Keratinocyte (primary cell): ENCODE data around the gene PHRF1. TPM values are rescaled to one million over a fixed set of nuclear protein-coding genes. Genes with fewer than 3 reads are reported as not detected.

Experiments used
- DNase-seq: peaks from one replicate; pipeline ENCODE4 v3.0.0-alpha.2; 2011; ENCODE audit warnings: low read depth, missing footprints, low spot score
- FAIRE-seq: peaks from 2 replicates; lab custom pipeline; 2011; peaks lifted over from hg19 to GRCh38; lab: Jason Lieb, UNC
- H2AFZ ChIP-seq: 2 replicates; pipeline ENCODE4 v1.6.0; 2012; ENCODE audit warnings: low read length, control low read depth, inconsistent platforms; ENCODE audit not compliant: control insufficient read depth
- H3K27ac ChIP-seq: 2 replicates; pipeline ENCODE4 v1.5.1; 2011; ENCODE audit warnings: low read length; ENCODE audit not compliant: control insufficient read depth, insufficient read depth
- H3K27me3 ChIP-seq: 3 replicates; pipeline ENCODE4 v1.6.0; 2011; ENCODE audit warnings: low read length; ENCODE audit not compliant: control insufficient read depth, insufficient read depth; ENCODE audit errors: extremely low read depth
- H3K36me3 ChIP-seq, 2 experiments: 2 replicates in 1 of 2; 3 replicates in 1 of 2; pipeline ENCODE4 v1.5.1; 2011; ENCODE audit warnings: low read length in 2 of 2, mild to moderate bottlenecking in 1 of 2; ENCODE audit not compliant: control insufficient read depth in 2 of 2, insufficient read depth in 2 of 2; ENCODE audit errors: extremely low read depth in 1 of 2
- H3K4me1 ChIP-seq: 3 replicates; pipeline ENCODE4 v1.5.1; 2011; ENCODE audit warnings: low read length; ENCODE audit not compliant: control insufficient read depth, insufficient read depth; ENCODE audit errors: extremely low read depth
- H3K4me2 ChIP-seq: 3 replicates; pipeline ENCODE4 v1.6.0; 2011; ENCODE audit warnings: low read depth, low read length; ENCODE audit not compliant: control insufficient read depth, insufficient read depth; ENCODE audit errors: extremely low read depth
- H3K4me3 ChIP-seq, 3 experiments: fragments of 200-600 bp in 1 of 3; sonication (generic) in 1 of 3; 2 replicates in 2 of 3; 3 replicates in 1 of 3; pipeline ENCODE4 v1.5.1; 2011 to 2016; ENCODE audit warnings: low read length in 3 of 3, mild to moderate bottlenecking in 3 of 3, control low read depth in 2 of 3, inconsistent platforms in 1 of 3, low read depth in 1 of 3, mixed read lengths in 1 of 3, mixed run types in 1 of 3, moderate library complexity in 1 of 3; ENCODE audit not compliant: control insufficient read depth in 2 of 3, insufficient read depth in 2 of 3; ENCODE audit errors: extremely low read depth in 1 of 3
- H3K79me2 ChIP-seq: 2 replicates; pipeline ENCODE4 v1.6.0; 2012; ENCODE audit warnings: low read length; ENCODE audit not compliant: control insufficient read depth, insufficient read depth
- H3K9ac ChIP-seq: 3 replicates; pipeline ENCODE4 v1.6.0; 2011; ENCODE audit warnings: low read length; ENCODE audit not compliant: control insufficient read depth, insufficient read depth; ENCODE audit errors: extremely low read depth
- H3K9me1 ChIP-seq: 3 replicates; pipeline ENCODE4 v1.6.0; 2011; ENCODE audit warnings: low read length; ENCODE audit not compliant: control insufficient read depth, insufficient read depth; ENCODE audit errors: extremely low read depth
- H3K9me3 ChIP-seq: 2 replicates; pipeline ENCODE4 v1.5.1; 2012; ENCODE audit warnings: low read depth, low read length; ENCODE audit not compliant: control insufficient read depth
- H4K20me1 ChIP-seq: 3 replicates; pipeline ENCODE4 v1.6.0; 2011; ENCODE audit warnings: low read length; ENCODE audit not compliant: control insufficient read depth, insufficient read depth; ENCODE audit errors: extremely low read depth
- EZH2 ChIP-seq: IDR thresholded peaks from one replicate; pipeline ENCODE4 v1.6.1; 2012; ENCODE audit warnings: inconsistent platforms, mild to moderate bottlenecking, low read length, moderate library complexity
- dilution Hi-C: fragments of 300-500 bp; cut with MboI; formaldehyde crosslinking; loops from one replicate; pipeline ENCODE4 v1.7.0; 2020; ENCODE audit warnings: low sequenced_read_pairs; ENCODE audit not compliant: extremely low pct_ligation_motif_present
- polyA plus RNA-seq, 5 experiments: library from polyadenylated mRNA; depleted of rRNA in 3 of 5; stranded (reverse) in 3 of 5; stranded (forward) in 1 of 5; unstranded in 1 of 5; fragments of >200 nt; gene quantifications; 1 replicate in 1 of 5; 2 replicates in 3 of 5; 3 replicates in 1 of 5; pipeline versions ENCODE4 v1.2.1 to v1.2.3, GENCODE V29; 2011 to 2012; ENCODE audit warnings: missing spikeins in 2 of 5, low read depth in 1 of 5, low replicate concordance in 1 of 5
- TF ChIP-seq, protein P1 (sequence below), 3 experiments: IDR thresholded peaks in 1 of 3; conservative IDR thresholded peaks in 1 of 3; optimal IDR thresholded peaks in 1 of 3; 2 replicates in 2 of 3; 3 replicates in 1 of 3; pipeline versions ENCODE3 to v1.5.1; 2011; ENCODE audit warnings: low read length in 3 of 3, mild to moderate bottlenecking in 3 of 3, moderate library complexity in 2 of 3, control low read depth in 1 of 3, inconsistent platforms in 1 of 3; ENCODE audit not compliant: insufficient read depth in 2 of 3; ENCODE audit errors: extremely low read depth in 1 of 3

Gene PHRF1
- polyA plus RNA-seq, 1 donor (not counting 4 experiments of a cell fraction or from before 2014, with no cell fraction given): 10.7 TPM

DNA sequence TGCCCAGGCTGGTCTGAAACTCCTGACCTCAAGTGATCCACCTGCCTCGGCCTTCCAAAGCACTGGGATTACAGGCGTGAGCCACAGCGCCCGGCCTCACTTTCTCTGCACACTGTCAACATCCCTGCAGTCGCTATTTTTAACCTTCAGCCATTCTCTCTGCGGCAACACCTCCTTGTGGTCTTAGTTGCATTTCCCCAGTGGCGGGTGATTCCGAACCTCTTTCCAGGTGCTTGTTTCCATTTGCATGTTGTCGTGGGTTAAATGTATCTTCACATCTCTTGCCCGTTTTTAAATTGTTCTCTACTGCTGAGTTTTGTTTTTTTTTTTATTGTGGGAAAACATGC, 52.9 kb downstream of the PHRF1 start:
- no peaks in the 10 kb centered on the region for H3K9me3 ChIP-seq
- no peak overlapping the region for H3K9ac ChIP-seq
- TF ChIP-seq, protein P1, sequence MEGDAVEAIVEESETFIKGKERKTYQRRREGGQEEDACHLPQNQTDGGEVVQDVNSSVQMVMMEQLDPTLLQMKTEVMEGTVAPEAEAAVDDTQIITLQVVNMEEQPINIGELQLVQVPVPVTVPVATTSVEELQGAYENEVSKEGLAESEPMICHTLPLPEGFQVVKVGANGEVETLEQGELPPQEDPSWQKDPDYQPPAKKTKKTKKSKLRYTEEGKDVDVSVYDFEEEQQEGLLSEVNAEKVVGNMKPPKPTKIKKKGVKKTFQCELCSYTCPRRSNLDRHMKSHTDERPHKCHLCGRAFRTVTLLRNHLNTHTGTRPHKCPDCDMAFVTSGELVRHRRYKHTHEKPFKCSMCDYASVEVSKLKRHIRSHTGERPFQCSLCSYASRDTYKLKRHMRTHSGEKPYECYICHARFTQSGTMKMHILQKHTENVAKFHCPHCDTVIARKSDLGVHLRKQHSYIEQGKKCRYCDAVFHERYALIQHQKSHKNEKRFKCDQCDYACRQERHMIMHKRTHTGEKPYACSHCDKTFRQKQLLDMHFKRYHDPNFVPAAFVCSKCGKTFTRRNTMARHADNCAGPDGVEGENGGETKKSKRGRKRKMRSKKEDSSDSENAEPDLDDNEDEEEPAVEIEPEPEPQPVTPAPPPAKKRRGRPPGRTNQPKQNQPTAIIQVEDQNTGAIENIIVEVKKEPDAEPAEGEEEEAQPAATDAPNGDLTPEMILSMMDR (optimal IDR thresholded peaks at IDR 0.05 in 1 of 3, IDR thresholded peaks at IDR 0.05 in 1 of 3, conservative IDR thresholded peaks at IDR 0.05 in 1 of 3; ENCODE audit: extremely low read depth in 1 of 3, insufficient read depth in 2 of 3, low read length in 3 of 3): no peak
- no peak for TF ChIP-seq EZH2
- H3K27me3 ChIP-seq: no peaks in the 10 kb centered on the region
- FAIRE-seq (no peak), DNase-seq (no peak)
- no peak overlapping the region for H2AFZ ChIP-seq
- H4K20me1 ChIP-seq: no peaks in the 10 kb centered on the region
- no peak overlapping the region for H3K4me3 ChIP-seq
- H3K4me1 ChIP-seq: no peaks in the 10 kb centered on the region
- no peak overlapping the region for H3K27ac ChIP-seq
- H3K36me3 ChIP-seq: peaks cover 0 to 3% of the 10 kb centered on the region in 2 experiments
- no peaks in the 10 kb centered on the region for H3K9me1 ChIP-seq
- H3K79me2 ChIP-seq: no peaks in the 10 kb centered on the region
- H3K4me2 ChIP-seq: no peak overlapping the region
- dilution Hi-C loops: no loop called here

- DNase-seq (no peak), FAIRE-seq (no peak)
- TF ChIP-seq, protein P1 (optimal IDR thresholded peaks at IDR 0.05 in 1 of 3, IDR thresholded peaks at IDR 0.05 in 1 of 3, conservative IDR thresholded peaks at IDR 0.05 in 1 of 3; ENCODE audit: extremely low read depth in 1 of 3, insufficient read depth in 2 of 3, low read length in 3 of 3): no peak
- no peak for TF ChIP-seq EZH2
- no peaks in the 10 kb centered on the region for H3K9me3 ChIP-seq
- no peak overlapping the region for H3K27ac ChIP-seq
- no peak overlapping the region for H3K9ac ChIP-seq
- dilution Hi-C loops: no loop called here
- no peaks in the 10 kb centered on the region for H4K20me1 ChIP-seq
- H3K4me1 ChIP-seq: no peaks in the 10 kb centered on the region
- H3K4me2 ChIP-seq: no peak overlapping the region
- H3K27me3 ChIP-seq: no peaks in the 10 kb centered on the region
- H2AFZ ChIP-seq: no peak overlapping the region
- H3K4me3 ChIP-seq: no peak overlapping the region
- H3K36me3 ChIP-seq: peaks cover 0 to 3% of the 10 kb centered on the region in 2 experiments
- no peaks in the 10 kb centered on the region for H3K79me2 ChIP-seq
- H3K9me1 ChIP-seq: no peaks in the 10 kb centered on the region
These were observed 54.6 kb downstream of the PHRF1 start for GRCh38 chr11:630871-631270.
